SH-SY5Y (cell line): ENCODE results near the gene APEX2.

Source experiments
- GATA2 ChIP-seq: IDR thresholded peaks from 2 replicates; pipeline ENCODE4 v1.6.1; 2011; ENCODE audit warnings: mild to moderate bottlenecking, low read depth, low read length
- GATA3 ChIP-seq: IDR thresholded peaks from 2 replicates; pipeline ENCODE4 v1.6.1; 2011; ENCODE audit warnings: low read depth, mild to moderate bottlenecking, low read length, moderate library complexity

GRCh38 chrX:55057675-55058249, 57.6 kb downstream of the APEX2 start:
- TF ChIP-seq GATA2 (no peak), GATA3 (no peak)
